GM12878 (cell line): ENCODE results near the gene ITPKA. TPM values are rescaled to one million over a fixed set of nuclear protein-coding genes. Genes with fewer than 3 reads are reported as not detected.

ENCODE experiments used
- CREB1 ChIP-seq: IDR thresholded peaks from 2 replicates; pipeline ENCODE4 v1.6.1; 2012; ENCODE audit warnings: low read depth, mild to moderate bottlenecking, inconsistent platforms
- HSF1 ChIP-seq: fragments of 150-350 bp; IDR thresholded peaks from 2 replicates; pipeline ENCODE4 v1.6.1; 2014; ENCODE audit warnings: mild to moderate bottlenecking, low read depth, low read length
- MEF2B ChIP-seq: fragments of 450-650 bp; IDR thresholded peaks from 2 replicates; pipeline ENCODE4 v1.6.1; 2018; ENCODE audit warnings: mild to moderate bottlenecking, moderate library complexity; ENCODE audit not compliant: partially characterized antibody, poor library complexity, severe bottlenecking
- NR2C2 ChIP-seq: IDR thresholded peaks from 2 replicates; pipeline ENCODE4 v1.6.1; 2011; ENCODE audit warnings: borderline replicate concordance, low read depth; ENCODE audit not compliant: control insufficient read depth, insufficient read length
- PBX3 ChIP-seq: IDR thresholded peaks from 2 replicates; pipeline ENCODE4 v1.6.1; 2011; ENCODE audit warnings: mild to moderate bottlenecking, low read depth, low read length, moderate library complexity; ENCODE audit not compliant: insufficient replicate concordance
- POLR2AphosphoS5 ChIP-seq: IDR thresholded peaks from 2 replicates; pipeline ENCODE4 v1.6.1; 2011; ENCODE audit warnings: mild to moderate bottlenecking, low read length, inconsistent platforms
- TAF1 ChIP-seq: IDR thresholded peaks from 2 replicates; pipeline ENCODE4 v1.6.1; 2011; ENCODE audit warnings: mild to moderate bottlenecking, low read depth, low read length, borderline replicate concordance
- TCF3 ChIP-seq: IDR thresholded peaks from 2 replicates; pipeline ENCODE4 v1.6.1; 2012; ENCODE audit warnings: low read depth, mild to moderate bottlenecking, low read length, borderline replicate concordance; ENCODE audit not compliant: insufficient read depth
- ZNF592 ChIP-seq: fragments of 450-650 bp; IDR thresholded peaks from 2 replicates; pipeline ENCODE4 v1.6.1; 2017; ENCODE audit warnings: mild to moderate bottlenecking, moderate library complexity
- polyA plus RNA-seq, 11 experiments: library from polyadenylated mRNA; depleted of rRNA in 4 of 11; unstranded in 6 of 11; stranded (reverse) in 5 of 11; fragments of >200 nt; fragmentation: Nextera tagmentation in 4 of 11; fragmentation: Illumina TruSeq in 1 of 11; extraction: Ambion mirVana in 4 of 11; extraction: Trizol in 1 of 11; gene quantifications; 1 replicate in 1 of 11; 2 replicates in 10 of 11; pipeline versions ENCODE4 v1.2.1 to v1.2.3, GENCODE V29; 2011 to 2016; ENCODE audit warnings: inconsistent platforms in 2 of 11, missing spikeins in 2 of 11, low read depth in 1 of 11
- total RNA-seq, 4 experiments: library from RNA; depleted of rRNA in 3 of 4; stranded (reverse); fragments of >200 nt in 3 of 4; fragmentation: Illumina TruSeq in 1 of 4; extraction: Trizol in 1 of 4; gene quantifications; 2 replicates each; pipeline versions ENCODE4 v1.2.1 to v1.2.3, GENCODE V29; 2013 to 2021

ITPKA gene
- total and polyA plus RNA-seq, 10 of the 15 experiments (the other 5 are each of a cell fraction or from before 2014, with no cell fraction given), result 0.04 to 1.5 (median 0.49) TPM; not detected in 1

- TF ChIP-seq HSF1 (no peak), PBX3 (no peak), POLR2AphosphoS5 (no peak), TAF1 (no peak), NR2C2 (no peak), ZNF592 (no peak), TCF3 (peak; percentile 54; the same call in 1 of the 2 replicates), CREB1 (no peak), MEF2B (peak; percentile 78)
Observed at GRCh38 chr15:41512940-41513505, 19.3 kb downstream of the ITPKA start (continued).
